Heart left ventricle (tissue), 13 donors: ENCODE measurements around the gene TBX2.

Source experiments
- POLR2A ChIP-seq, 2 donors: fragments of 450-650 bp; IDR thresholded peaks; one replicate each; pipeline ENCODE4 v1.6.1; 2017; ENCODE audit warnings: antibody characterized with exemption in 2 of 2, mild to moderate bottlenecking in 2 of 2, moderate library complexity in 2 of 2
- TF ChIP-seq, protein P1 (sequence below), 12 donors: fragments of 200-600 bp; sonication (generic) in 4 of 12; IDR thresholded peaks; one replicate each; pipeline versions ENCODE4 v1.5.0 to v1.8.0; 2018 to 2022; ENCODE audit warnings: antibody characterized with exemption in 12 of 12, mild to moderate bottlenecking in 5 of 12
- donor health status: ischemic (EF 13 %, LVEDD 7.1; RV severe dilation, severe dysfunction).
- donor health status: DM: no; HTN: yes; CAD: no.
- donor health status: DM: no; HTN: no; CAD: no.
- donor health status: ischemic (EF 25% LVEDD 6.9; RV normal size, moderate dysfunction).
- donor health status: ischemic (EF 25% LVEDD 5.7; RV mildly dilated, moderate dysfunction).
- donor health status: ischemic (EF 35%, LVEDD 5.7; RV mildly dilated, moderate dysfunction).
- donor health status: nonischemic (EF 11% LVEDD 7.7; RV severe dilation, severe dysfunction).
- donor health status: DM: yes; HTN: yes; CAD: no.
- donor health status: PGD.
- donor health status: ischemic (EF 29% LVEDD 5.4; RV normal size, mild dysfunction).
- donor health status: nonischemic (EF 23%, LVEDD 6.1; RV moderate dilation, normal function).

DNA sequence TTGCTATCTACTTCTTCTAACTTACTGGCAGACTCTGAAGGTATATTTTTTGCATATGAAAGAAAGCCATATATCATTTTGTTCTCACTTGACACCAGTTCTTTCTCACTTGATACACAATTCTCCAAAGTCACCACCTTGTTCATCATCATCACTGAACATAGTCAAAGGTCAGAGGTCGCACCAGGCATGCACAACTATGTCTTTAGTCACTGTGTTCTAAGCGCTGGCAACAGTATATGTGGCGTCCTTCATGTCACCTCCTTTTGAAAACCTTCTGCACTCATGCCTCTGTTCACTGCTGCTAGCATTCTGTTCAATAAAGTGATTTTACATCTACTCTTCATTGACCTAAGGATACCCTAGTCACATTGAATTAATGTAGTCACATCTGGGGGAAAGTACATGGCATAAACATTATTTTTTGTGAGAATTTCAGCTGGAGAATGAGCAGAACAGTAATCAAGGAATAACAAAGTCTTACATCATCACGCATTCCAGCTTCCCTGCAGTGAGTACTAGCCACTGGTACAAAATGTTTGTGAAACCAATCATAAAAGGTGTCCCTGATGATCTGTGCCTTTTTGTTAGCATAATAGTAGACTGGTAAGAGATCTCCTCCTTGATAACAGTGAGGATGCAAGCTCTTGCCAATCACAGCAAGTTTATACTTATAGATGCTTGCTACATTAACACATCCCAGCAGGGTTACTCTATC, 32.1 kb downstream of the TBX2 start:
- TF ChIP-seq, protein P1, sequence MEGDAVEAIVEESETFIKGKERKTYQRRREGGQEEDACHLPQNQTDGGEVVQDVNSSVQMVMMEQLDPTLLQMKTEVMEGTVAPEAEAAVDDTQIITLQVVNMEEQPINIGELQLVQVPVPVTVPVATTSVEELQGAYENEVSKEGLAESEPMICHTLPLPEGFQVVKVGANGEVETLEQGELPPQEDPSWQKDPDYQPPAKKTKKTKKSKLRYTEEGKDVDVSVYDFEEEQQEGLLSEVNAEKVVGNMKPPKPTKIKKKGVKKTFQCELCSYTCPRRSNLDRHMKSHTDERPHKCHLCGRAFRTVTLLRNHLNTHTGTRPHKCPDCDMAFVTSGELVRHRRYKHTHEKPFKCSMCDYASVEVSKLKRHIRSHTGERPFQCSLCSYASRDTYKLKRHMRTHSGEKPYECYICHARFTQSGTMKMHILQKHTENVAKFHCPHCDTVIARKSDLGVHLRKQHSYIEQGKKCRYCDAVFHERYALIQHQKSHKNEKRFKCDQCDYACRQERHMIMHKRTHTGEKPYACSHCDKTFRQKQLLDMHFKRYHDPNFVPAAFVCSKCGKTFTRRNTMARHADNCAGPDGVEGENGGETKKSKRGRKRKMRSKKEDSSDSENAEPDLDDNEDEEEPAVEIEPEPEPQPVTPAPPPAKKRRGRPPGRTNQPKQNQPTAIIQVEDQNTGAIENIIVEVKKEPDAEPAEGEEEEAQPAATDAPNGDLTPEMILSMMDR (IDR thresholded peaks at IDR 0.05): no peak
- no peak for TF ChIP-seq POLR2A (IDR thresholded peaks at IDR 0.05)
